ENCODE results near the gene HOXC9. TPM values are rescaled to one million over a fixed set of nuclear protein-coding genes. Genes with fewer than 3 reads are reported as not detected.

HOXC9 gene
- total and polyA plus RNA-seq, 9 of the 15 experiments (the other 6 are each of a cell fraction or from before 2014, with no cell fraction given) = 1.1 to 10.5 (median 9.3) TPM

- TF ChIP-seq ZNF395 (CRISPR knock-in tag; IDR thresholded peaks at IDR 0.05) (no peak), LEF1 (IDR thresholded peaks at IDR 0.05) (peak; percentile 31; the same call in 1 of the 2 replicates), YY1 (IDR thresholded peaks at IDR 0.05; ENCODE audit: borderline replicate concordance in 1 of 3, control insufficient read depth in 1 of 3, extremely low read depth in 1 of 3, insufficient read depth in 3 of 3, insufficient read length in 1 of 3, insufficient replicate concordance in 2 of 3, low read depth in 1 of 3, low read length in 2 of 3) (no peak), RB1 (IDR thresholded peaks at IDR 0.05; ENCODE audit: low read depth) (no peak), MLLT1 (IDR thresholded peaks at IDR 0.05) (0 out of 4 replicates have a peak, but pooled peaks of 1 of the 2 experiments have one; percentile 51), ZNF740 (CRISPR knock-in tag; IDR thresholded peaks at IDR 0.05) (peak; percentile 1; the same call in 1 of the 2 replicates), ZNF740 (tag; IDR thresholded peaks at IDR 0.05) (no peak), SPI1 (IDR thresholded peaks at IDR 0.05; ENCODE audit: borderline replicate concordance, low read depth, low read length) (peak; percentile 50; the same call in 1 of the 2 replicates), ZBED1 (IDR thresholded peaks at IDR 0.05) (no peak), SMARCA4 (IDR thresholded peaks at IDR 0.05) (peak; percentile 31; the same call in 1 of the 2 replicates), VEZF1 (CRISPR knock-in tag; IDR thresholded peaks at IDR 0.05) (peak; percentile 34; the same call in 1 of the 2 replicates), SMARCE1 (IDR thresholded peaks at IDR 0.05) (0 out of 2 replicates have a peak, but pooled peaks have one; percentile 29), ZFX (CRISPR knock-in tag; IDR thresholded peaks at IDR 0.05) (0 out of 2 replicates have a peak, but pooled peaks have one; percentile 21), TSC22D4 (tag; IDR thresholded peaks at IDR 0.05) (peak; percentile 4; the same call in 1 of the 2 replicates), POLR2A (conservative IDR thresholded peaks at IDR 0.05) (peak; percentile 39; the same call in 1 of the 2 replicates), CBFB (CRISPR knock-in tag; IDR thresholded peaks at IDR 0.05) (no peak), NFXL1 (CRISPR knock-in tag; IDR thresholded peaks at IDR 0.05) (no peak), BRD4 (IDR thresholded peaks at IDR 0.05) (0 out of 2 replicates have a peak, but pooled peaks have one; percentile 44), ELF1 (tag; IDR thresholded peaks at IDR 0.05) (peak; percentile 45), ZNF316 (IDR thresholded peaks at IDR 0.05) (peak; percentile 73)
These were observed 11.2 kb downstream of the HOXC9 start (continued) for GRCh38 chr12:54010972-54011664.
